SK-N-SH (cell line): ENCODE measurements around the gene SPPL2C.

Experiments
- EZH2phosphoT487 ChIP-seq: fragments of 200-600 bp; sonication (generic); IDR thresholded peaks from 2 replicates; pipeline ENCODE4 v1.6.1; 2017; ENCODE audit warnings: low read depth, mixed run types, mild to moderate bottlenecking, antibody characterized with exemption, moderate library complexity, borderline replicate concordance
- FOXM1 ChIP-seq: IDR thresholded peaks from 2 replicates; pipeline ENCODE4 v1.4.0; 2012; ENCODE audit warnings: low read depth, mild to moderate bottlenecking
- RFX5 ChIP-seq: IDR thresholded peaks from 2 replicates; pipeline ENCODE4 v1.6.1; 2012; ENCODE audit warnings: mild to moderate bottlenecking, improper control_type of control experiment, low read length
- TCF12 ChIP-seq: IDR thresholded peaks from 2 replicates; pipeline ENCODE4 v1.4.0; 2012

GRCh38 chr17:45869676-45870341, 25.1 kb downstream of the SPPL2C start:
- no peak for TF ChIP-seq EZH2phosphoT487
- no peak for TF ChIP-seq FOXM1
- TF ChIP-seq RFX5 = no peak
- no peak for TF ChIP-seq TCF12
